Mammary epithelial cell (primary cell): ENCODE measurements around the gene UBAP2.

ENCODE experiments used
- EZH2 ChIP-seq: IDR thresholded peaks from 2 replicates; pipeline ENCODE4 v1.6.1; 2012; ENCODE audit warnings: low read length, inconsistent platforms, borderline replicate concordance
- TF ChIP-seq, protein P1 (sequence below), 2 donors: IDR thresholded peaks in 1 of 2; conservative IDR thresholded peaks in 1 of 2; 2 replicates each; pipeline ENCODE4 v1.5.1; 2011 to 2012; ENCODE audit warnings: inconsistent platforms in 2 of 2, low read length in 2 of 2, mild to moderate bottlenecking in 2 of 2, control low read depth in 1 of 2, low read depth in 1 of 2; ENCODE audit not compliant: insufficient read depth in 1 of 2; ENCODE audit errors: extremely low read depth in 1 of 2

GRCh38 chr9:33923998-33924701 is 124.5 kb downstream of the UBAP2 start:
- TF ChIP-seq, protein P1, sequence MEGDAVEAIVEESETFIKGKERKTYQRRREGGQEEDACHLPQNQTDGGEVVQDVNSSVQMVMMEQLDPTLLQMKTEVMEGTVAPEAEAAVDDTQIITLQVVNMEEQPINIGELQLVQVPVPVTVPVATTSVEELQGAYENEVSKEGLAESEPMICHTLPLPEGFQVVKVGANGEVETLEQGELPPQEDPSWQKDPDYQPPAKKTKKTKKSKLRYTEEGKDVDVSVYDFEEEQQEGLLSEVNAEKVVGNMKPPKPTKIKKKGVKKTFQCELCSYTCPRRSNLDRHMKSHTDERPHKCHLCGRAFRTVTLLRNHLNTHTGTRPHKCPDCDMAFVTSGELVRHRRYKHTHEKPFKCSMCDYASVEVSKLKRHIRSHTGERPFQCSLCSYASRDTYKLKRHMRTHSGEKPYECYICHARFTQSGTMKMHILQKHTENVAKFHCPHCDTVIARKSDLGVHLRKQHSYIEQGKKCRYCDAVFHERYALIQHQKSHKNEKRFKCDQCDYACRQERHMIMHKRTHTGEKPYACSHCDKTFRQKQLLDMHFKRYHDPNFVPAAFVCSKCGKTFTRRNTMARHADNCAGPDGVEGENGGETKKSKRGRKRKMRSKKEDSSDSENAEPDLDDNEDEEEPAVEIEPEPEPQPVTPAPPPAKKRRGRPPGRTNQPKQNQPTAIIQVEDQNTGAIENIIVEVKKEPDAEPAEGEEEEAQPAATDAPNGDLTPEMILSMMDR (conservative IDR thresholded peaks at IDR 0.05 in 1 of 2, IDR thresholded peaks at IDR 0.05 in 1 of 2; ENCODE audit: extremely low read depth in 1 of 2, insufficient read depth in 1 of 2, low read depth in 1 of 2, low read length in 2 of 2) = no peak
- no peak for TF ChIP-seq EZH2
